GM12874 (cell line): ENCODE data around the gene SGCA.

Experiments used
- CTCF ChIP-seq: IDR thresholded peaks from 2 replicates; pipeline ENCODE4 v1.5.1; 2011; ENCODE audit warnings: low read depth, mild to moderate bottlenecking, control low read depth, low read length, moderate library complexity; ENCODE audit not compliant: insufficient read depth

Gene SGCA

GRCh38 chr17:50165867-50166517, at the start of gene SGCA:
SGCA (plus strand) TSS chr17:50166005; CDS start chr17:50166041, 36 bp downstream.
- TF ChIP-seq CTCF, result no peak

- TF ChIP-seq CTCF, result peak; percentile 74
These were observed 48.4 kb upstream of the SGCA start for GRCh38 chr17:50117202-50118051.

GRCh38 chr17:50118076-50118827, 47.6 kb upstream of the SGCA start:
- no peak for TF ChIP-seq CTCF

- no peak for TF ChIP-seq CTCF
These were observed 47.0 kb upstream of the SGCA start for GRCh38 chr17:50118828-50119218.

- TF ChIP-seq CTCF, result no peak
These were observed 45.1 kb upstream of the SGCA start for GRCh38 chr17:50120475-50121253.

GRCh38 chr17:50122945-50123344, 42.9 kb upstream of the SGCA start:
- no peak for TF ChIP-seq CTCF
